ENCODE measurements around the gene CCDC88A.

DNA sequence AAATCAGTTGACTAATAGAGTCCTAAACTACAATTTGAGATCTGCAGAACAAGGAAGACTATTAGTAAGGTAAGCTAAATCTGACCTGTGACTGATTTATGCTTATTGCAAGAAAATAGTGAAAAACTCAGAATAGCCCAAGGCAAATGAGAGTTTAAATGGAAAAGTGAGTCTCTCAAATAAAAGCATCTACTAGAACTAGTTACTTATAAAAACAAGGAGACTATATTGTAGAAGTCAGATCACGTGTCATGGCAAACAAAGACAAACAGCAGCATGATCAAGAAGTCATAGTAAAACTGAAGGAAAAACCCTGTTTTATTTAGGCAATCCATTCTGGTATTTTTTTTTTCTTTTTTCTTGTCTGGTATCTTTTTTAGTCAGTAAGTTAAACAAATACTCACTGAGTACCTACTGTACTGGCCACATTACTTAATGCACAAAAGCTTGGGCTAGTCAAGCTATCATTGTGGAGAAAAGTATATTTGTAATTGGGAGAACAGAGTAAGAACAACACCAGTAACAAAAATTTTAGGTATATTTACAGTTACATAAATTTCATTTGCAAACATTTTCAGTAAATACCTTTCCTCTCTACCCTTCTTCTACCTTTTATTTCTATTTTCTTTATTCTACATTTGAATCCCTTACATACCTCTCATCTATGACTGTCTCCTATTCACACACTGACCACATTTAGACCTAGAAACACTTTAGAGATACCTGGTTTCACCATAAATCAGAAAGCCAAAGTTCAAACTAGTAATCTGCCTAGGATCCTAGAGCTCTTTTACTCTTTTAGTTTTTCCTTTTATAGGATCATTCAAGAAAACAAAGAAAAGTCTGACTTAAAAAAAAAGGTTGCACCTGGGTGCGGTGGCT lies 23.7 kb downstream of the CCDC88A start:
- TF ChIP-seq, protein P1, sequence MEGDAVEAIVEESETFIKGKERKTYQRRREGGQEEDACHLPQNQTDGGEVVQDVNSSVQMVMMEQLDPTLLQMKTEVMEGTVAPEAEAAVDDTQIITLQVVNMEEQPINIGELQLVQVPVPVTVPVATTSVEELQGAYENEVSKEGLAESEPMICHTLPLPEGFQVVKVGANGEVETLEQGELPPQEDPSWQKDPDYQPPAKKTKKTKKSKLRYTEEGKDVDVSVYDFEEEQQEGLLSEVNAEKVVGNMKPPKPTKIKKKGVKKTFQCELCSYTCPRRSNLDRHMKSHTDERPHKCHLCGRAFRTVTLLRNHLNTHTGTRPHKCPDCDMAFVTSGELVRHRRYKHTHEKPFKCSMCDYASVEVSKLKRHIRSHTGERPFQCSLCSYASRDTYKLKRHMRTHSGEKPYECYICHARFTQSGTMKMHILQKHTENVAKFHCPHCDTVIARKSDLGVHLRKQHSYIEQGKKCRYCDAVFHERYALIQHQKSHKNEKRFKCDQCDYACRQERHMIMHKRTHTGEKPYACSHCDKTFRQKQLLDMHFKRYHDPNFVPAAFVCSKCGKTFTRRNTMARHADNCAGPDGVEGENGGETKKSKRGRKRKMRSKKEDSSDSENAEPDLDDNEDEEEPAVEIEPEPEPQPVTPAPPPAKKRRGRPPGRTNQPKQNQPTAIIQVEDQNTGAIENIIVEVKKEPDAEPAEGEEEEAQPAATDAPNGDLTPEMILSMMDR (IDR thresholded peaks at IDR 0.05; ENCODE audit: poor library complexity), result no peak
- no peak for TF ChIP-seq EZH2 (IDR thresholded peaks at IDR 0.05; ENCODE audit: borderline replicate concordance)
- TF ChIP-seq EZH2phosphoT487 (IDR thresholded peaks at IDR 0.05; ENCODE audit: low read depth, severe bottlenecking, unreplicated experiment), result no peak

Data from hepatocyte (in vitro differentiated cells).